HG03521 (cell line): ENCODE results near the gene SEC23A.

Experiments
- ATAC-seq: cut with Tn5 transposase; IDR thresholded peaks from one replicate; pipeline ENCODE4 v1.9.1; 2021; ENCODE audit warnings: mild to moderate bottlenecking, moderate library complexity; ENCODE audit not compliant: unreplicated experiment

The SEC23A gene

DNA sequence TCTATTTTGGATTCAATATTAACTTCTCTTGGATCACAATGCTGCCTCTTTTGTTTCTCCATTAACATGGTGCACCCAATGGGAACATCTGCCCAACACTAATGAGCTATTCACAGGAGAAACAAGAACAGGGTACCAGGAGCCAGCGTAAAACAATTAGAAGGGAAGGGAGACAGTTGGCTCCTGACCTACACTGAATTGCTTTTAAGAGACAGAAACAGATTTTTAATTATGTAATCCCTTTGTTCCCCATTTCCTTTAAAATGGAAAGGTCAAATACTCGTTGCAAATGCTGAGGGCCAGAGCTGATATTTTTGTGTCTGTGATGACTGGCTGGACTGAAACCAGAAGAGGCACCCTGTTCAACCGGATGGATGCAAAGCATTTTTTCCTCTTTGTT is 108.3 kb downstream of the SEC23A start:
- ATAC-seq: no peak

DNA sequence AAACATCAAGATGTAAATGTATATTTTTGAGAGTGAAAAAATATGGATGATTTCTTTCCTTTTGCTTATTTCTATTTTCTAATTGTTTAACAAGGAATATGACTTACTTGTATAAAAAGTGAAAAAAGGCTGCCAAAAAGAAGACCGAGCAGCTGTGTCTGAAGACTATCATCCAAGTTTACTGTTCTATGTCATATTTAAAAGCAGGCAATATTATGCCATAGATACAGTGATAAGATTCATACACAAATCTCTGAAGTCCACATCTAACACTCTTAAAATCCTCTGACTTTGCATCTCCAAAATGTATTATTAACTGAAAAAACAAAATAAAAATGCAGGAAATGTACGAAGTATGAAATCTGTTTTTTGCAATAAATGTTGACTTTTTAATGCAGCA is 109.1 kb downstream of the SEC23A start:
- no peak for ATAC-seq

DNA sequence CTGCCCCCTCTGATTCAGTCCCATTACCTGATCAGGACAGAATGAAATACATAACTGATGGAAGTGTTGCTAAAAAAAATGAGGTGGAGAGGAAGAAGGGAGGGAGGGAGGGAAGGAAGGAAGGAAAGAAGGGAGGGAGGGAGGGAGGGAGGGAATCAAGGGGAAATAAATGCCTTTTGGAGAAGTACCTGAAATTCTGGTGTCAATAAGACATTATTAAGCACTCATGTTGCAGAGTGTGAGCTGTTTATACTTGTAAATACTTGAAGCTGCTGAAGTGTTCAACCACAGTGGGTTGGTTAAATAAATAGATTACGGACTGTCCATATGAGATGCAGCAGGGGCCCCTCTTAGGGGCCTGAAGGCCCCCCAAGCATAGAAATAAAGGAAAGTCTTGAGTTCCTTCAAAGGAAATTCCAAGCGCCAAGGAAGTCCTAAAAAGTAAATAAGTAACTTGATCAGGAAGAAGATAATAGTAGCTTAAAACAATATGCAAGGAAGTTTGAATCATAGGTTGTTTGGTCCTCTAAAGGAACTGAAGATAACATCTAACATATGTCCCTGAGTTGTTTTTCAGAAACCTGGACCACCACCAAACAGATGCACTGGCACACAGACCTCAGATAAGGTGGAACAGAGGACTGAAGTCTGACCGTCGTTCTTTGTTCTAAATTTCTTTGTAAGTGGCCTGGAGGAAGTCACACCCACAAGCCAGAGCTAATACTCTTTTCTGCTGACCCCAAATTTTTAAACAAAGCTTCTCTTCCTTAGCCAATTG is 110.8 kb downstream of the SEC23A start:
- ATAC-seq: no peak

DNA sequence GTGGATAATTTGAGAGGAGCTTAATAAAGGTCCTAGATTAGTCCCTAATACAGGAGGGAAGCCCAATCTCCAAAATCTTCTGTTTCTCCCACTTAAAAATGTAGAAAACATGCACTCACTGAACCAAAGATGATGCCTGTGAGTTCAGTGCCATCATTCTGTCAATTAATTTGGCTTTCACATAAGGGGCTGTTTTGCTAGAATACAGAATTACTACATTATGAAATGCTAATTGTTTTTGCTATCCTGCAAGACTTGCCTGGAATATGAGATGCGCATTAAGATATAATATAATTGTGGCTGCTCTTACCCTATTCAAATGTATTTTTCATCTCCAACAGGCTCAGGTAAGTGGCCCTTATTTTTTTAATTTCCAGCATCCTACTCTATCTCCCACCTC is 111.7 kb downstream of the SEC23A start:
- ATAC-seq: no peak

DNA sequence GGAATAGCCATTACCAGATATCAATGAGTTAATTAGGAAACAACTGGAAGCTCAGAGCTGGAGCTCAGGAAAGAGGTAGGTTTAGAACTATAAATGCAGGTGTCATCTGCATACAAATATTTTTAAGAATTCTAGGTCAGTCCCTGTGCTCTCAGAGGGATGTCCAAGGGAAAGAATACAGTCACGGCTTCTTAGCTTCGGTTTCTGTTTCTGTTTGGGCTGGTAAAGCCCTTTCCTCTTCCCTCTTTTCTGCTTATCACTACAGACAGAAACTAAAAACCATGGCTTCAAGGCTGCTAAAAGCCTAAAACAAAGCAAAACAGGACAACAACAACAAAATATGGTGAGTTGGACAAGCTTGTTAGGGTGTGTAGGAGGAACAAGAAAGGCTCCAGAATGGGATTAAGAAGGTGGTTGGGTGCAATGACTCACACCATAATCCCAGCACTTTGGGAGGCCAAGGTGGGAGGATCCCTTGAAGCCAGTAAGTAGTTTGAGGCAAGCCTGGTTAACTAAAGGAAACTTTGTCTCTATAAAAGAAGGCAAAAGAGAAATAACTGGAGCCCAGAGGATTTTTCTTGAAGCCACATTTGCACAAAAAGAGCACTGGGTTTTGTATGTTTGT is 113.0 kb downstream of the SEC23A start:
- ATAC-seq: peak; percentile 87

DNA sequence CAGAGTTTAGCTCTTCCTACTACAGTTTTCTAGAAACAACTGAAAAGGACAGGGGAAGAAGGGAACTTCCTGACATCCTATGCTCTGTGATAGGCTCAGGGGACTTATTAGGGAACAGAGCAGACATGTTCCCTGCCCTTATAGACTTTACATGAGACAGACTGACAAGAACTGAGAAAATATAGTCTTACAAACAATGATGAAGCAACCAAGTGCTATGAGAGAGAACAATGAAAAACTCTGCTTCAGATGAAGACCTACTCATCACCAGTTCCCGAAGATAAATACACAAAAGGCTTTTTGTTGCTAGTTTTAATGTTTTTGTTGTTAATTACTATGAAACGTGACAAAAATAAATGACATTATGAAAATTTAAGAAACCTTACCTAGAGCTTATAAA is 115.3 kb downstream of the SEC23A start:
- no peak for ATAC-seq

DNA sequence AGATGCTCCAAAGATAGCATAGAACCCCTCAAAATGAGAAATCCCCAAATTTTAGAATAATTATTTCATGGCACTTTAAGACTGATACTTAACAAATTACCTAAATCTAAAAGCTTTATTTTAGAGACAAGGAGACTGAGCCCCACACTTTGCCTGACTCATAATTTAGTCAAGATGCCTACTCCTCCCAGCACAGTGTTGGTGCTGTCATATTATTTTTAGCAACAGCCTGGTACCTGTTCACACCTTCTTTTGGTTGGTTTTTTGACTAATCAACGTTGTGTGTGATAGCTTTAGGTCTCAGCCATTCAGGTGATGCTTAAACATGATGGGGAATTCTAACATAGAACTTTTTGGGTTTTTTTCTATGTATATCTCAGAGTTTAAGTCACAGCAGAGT is 120.2 kb downstream of the SEC23A start:
- no peak for ATAC-seq

DNA sequence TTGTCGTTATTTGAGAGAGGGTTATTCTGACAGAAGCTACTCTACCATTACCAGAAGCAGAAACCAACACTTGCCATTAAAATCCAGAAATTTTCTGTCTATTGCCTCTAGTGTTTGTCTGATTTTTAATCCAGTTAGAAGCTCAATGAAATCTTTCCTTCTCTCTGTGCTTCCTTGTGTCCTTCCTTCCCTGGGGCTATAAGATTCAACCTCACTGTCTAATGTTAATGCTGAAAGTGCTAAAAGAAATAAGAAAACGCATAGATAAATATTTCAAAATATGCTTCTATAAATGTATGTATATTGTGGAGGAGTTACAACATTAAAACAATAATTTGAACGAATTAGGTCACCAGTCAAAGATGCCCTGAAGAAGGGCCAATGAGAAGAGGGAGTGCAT is 120.8 kb downstream of the SEC23A start:
- ATAC-seq: no peak
